ENCODE measurements around the gene SLC8B1.

SLC8B1 gene

GRCh38 chr12:113292091-113292490 lies 42.8 kb downstream of the SLC8B1 start:
- no peak for DNase-seq

GRCh38 chr12:113291586-113291985 lies 43.3 kb downstream of the SLC8B1 start:
- DNase-seq, result no peak

- no peak for DNase-seq
Observed at GRCh38 chr12:113290506-113290905, 44.4 kb downstream of the SLC8B1 start.

GRCh38 chr12:113289361-113289760 lies 45.5 kb downstream of the SLC8B1 start:
- DNase-seq, result no peak

- DNase-seq, result no peak
Observed at GRCh38 chr12:113287899-113288282, 47.0 kb downstream of the SLC8B1 start.

GRCh38 chr12:113287146-113287898 lies 47.6 kb downstream of the SLC8B1 start:
- no peak for DNase-seq

- no peak for DNase-seq
Observed at GRCh38 chr12:113286712-113287111, 48.2 kb downstream of the SLC8B1 start.

GRCh38 chr12:113285679-113286610 lies 49.0 kb downstream of the SLC8B1 start:
- DNase-seq, result no peak

GRCh38 chr12:113284751-113285150 lies 50.2 kb downstream of the SLC8B1 start:
- peak; percentile 28 for DNase-seq

- no peak for DNase-seq
Observed at GRCh38 chr12:113278633-113279032, 56.3 kb downstream of the SLC8B1 start.

- DNase-seq, result no peak
Observed at GRCh38 chr12:113278141-113278540, 56.8 kb downstream of the SLC8B1 start.

- no peak for DNase-seq
Observed at GRCh38 chr12:113277511-113277910, 57.4 kb downstream of the SLC8B1 start.

GRCh38 chr12:113276946-113277500 lies 57.9 kb downstream of the SLC8B1 start:
- no peak for DNase-seq

- peak; percentile 48 for DNase-seq
Observed at GRCh38 chr12:113276306-113276705, 58.6 kb downstream of the SLC8B1 start.

GRCh38 chr12:113274848-113275247 lies 60.1 kb downstream of the SLC8B1 start:
- no peak for DNase-seq

GRCh38 chr12:113273053-113273725 lies 61.7 kb downstream of the SLC8B1 start:
- DNase-seq, result no peak

GRCh38 chr12:113271853-113272561 lies 62.9 kb downstream of the SLC8B1 start:
- DNase-seq, result peak; percentile 80

GRCh38 chr12:113271466-113271852 lies 63.5 kb downstream of the SLC8B1 start:
- no peak for DNase-seq

- DNase-seq, result no peak
Observed at GRCh38 chr12:113270709-113271009, 64.2 kb downstream of the SLC8B1 start.

- no peak for DNase-seq
Observed at GRCh38 chr12:113269257-113269943, 65.5 kb downstream of the SLC8B1 start.

- DNase-seq, result no peak
Observed at GRCh38 chr12:113268621-113269020, 66.3 kb downstream of the SLC8B1 start.

GRCh38 chr12:113268136-113268535 lies 66.8 kb downstream of the SLC8B1 start:
- no peak for DNase-seq

Data from MV-4-11 (cell line).